PFSK-1 (cell line): ENCODE measurements around the gene INSC.

Experiments used
- FOXP2 ChIP-seq: optimal IDR thresholded peaks from 2 replicates; pipeline ENCODE3; 2011; ENCODE audit warnings: borderline replicate concordance, control low read depth, inconsistent platforms; ENCODE audit not compliant: insufficient read depth; ENCODE audit errors: extremely low read length, extremely low read depth
- POLR2AphosphoS5 ChIP-seq: IDR thresholded peaks from 2 replicates; pipeline ENCODE4 v1.6.1; 2012; ENCODE audit warnings: low read depth, mild to moderate bottlenecking, control low read depth, low read length, moderate library complexity
- SIN3A ChIP-seq: IDR thresholded peaks from 2 replicates; pipeline ENCODE4 v1.6.1; 2012; ENCODE audit warnings: mild to moderate bottlenecking, low read length, moderate library complexity, borderline replicate concordance; ENCODE audit not compliant: insufficient read depth
- TAF1 ChIP-seq: IDR thresholded peaks from 2 replicates; pipeline ENCODE4 v1.6.1; 2012; ENCODE audit warnings: low read length, control low read depth, borderline replicate concordance; ENCODE audit not compliant: insufficient read depth
- TF ChIP-seq, protein P1 (sequence below), 2 experiments: IDR thresholded peaks; 2 replicates each; pipeline versions ENCODE4 v1.6.1 to v1.8.0; 2011 to 2012; ENCODE audit warnings: low read depth in 2 of 2, low read length in 2 of 2, control low read depth in 1 of 2, inconsistent platforms in 1 of 2, mild to moderate bottlenecking in 1 of 2, moderate library complexity in 1 of 2; ENCODE audit not compliant: insufficient read depth in 1 of 2

GRCh38 chr11:15234796-15235195 is 120.1 kb downstream of the INSC start:
- TF ChIP-seq POLR2AphosphoS5 (no peak), SIN3A (no peak), FOXP2 (no peak), TAF1 (no peak)
- TF ChIP-seq, protein P1, sequence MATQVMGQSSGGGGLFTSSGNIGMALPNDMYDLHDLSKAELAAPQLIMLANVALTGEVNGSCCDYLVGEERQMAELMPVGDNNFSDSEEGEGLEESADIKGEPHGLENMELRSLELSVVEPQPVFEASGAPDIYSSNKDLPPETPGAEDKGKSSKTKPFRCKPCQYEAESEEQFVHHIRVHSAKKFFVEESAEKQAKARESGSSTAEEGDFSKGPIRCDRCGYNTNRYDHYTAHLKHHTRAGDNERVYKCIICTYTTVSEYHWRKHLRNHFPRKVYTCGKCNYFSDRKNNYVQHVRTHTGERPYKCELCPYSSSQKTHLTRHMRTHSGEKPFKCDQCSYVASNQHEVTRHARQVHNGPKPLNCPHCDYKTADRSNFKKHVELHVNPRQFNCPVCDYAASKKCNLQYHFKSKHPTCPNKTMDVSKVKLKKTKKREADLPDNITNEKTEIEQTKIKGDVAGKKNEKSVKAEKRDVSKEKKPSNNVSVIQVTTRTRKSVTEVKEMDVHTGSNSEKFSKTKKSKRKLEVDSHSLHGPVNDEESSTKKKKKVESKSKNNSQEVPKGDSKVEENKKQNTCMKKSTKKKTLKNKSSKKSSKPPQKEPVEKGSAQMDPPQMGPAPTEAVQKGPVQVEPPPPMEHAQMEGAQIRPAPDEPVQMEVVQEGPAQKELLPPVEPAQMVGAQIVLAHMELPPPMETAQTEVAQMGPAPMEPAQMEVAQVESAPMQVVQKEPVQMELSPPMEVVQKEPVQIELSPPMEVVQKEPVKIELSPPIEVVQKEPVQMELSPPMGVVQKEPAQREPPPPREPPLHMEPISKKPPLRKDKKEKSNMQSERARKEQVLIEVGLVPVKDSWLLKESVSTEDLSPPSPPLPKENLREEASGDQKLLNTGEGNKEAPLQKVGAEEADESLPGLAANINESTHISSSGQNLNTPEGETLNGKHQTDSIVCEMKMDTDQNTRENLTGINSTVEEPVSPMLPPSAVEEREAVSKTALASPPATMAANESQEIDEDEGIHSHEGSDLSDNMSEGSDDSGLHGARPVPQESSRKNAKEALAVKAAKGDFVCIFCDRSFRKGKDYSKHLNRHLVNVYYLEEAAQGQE (IDR thresholded peaks at IDR 0.05; ENCODE audit: insufficient read depth in 1 of 2, low read depth in 2 of 2, low read length in 2 of 2) = no peak
